ENCODE measurements around the gene ELFN2. TPM values are rescaled to one million over a fixed set of nuclear protein-coding genes. Genes with fewer than 3 reads are reported as not detected.

Gene ELFN2
- total RNA-seq, 2 donors from 2014 or later, result not detected

- no peak overlapping the region for H3K4me3 ChIP-seq
- peaks cover 0 to 20% of the 10 kb centered on the region in 2 donors for H3K4me1 ChIP-seq
- H3K27me3 ChIP-seq, result peaks cover 0 to under 1% of the 10 kb centered on the region in 2 donors
- no peak overlapping the region for H3K27ac ChIP-seq
- DNase-seq (ENCODE audit: low spot score), result no peak
- H3K36me3 ChIP-seq, result no peaks in the 10 kb centered on the region
- no peaks in the 10 kb centered on the region for H3K9me3 ChIP-seq
- TF ChIP-seq CTCF (IDR thresholded peaks at IDR 0.05), result no peak
Measured at GRCh38 chr22:37421468-37421877, 5.8 kb downstream of the ELFN2 start.

DNA sequence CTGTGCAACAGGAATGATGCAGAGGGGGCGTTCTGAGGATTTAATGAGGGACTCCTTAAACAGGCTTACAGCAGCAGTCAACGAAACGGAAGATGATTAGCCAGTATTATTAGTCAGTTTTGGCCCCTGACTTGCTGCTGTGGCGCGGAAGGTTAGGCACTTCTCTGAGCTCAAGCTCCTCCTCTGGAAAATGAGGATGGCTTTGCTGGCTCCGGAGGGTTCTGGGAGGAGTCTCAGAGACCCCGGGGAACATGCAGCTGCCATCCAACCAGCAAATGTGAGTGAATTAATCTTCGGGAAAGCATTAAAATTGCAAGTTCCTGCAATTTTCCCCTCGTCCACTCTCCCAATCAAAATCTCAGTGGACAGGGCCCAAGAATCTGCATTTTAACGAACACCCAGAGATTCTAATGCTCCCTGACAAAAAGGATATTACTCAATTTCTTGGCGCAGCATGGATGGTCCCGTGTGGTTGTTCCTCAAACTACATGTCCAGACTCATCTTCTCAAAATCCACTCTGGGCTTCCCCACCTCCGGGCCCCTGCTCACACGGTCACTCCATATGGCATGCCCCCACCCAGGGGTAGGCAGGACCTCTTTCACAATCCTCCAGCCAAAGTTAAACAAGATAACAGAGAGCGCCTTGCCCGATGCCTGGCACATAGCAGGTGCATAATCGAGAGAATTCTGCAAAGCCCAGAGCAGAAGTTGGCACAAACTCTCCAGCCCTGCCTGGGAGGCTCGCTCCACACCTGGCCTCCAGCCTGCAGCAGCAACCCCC is 6.4 kb downstream of the ELFN2 start:
- Histone ChIP-seq H3K36me3 (no peaks in the 10 kb centered on the region), H3K9me3 (no peaks in the 10 kb centered on the region), H3K4me3 (peak overlapping the region in 1 of 2 donors; percentile 43), H3K27ac (no peak overlapping the region), H3K27me3 (no peaks in the 10 kb centered on the region), H3K4me1 (peaks cover 0 to 17% of the 10 kb centered on the region in 2 donors)
- no peak for DNase-seq (ENCODE audit: low spot score)
- no peak for TF ChIP-seq CTCF (IDR thresholded peaks at IDR 0.05)

- Histone ChIP-seq H3K9me3 (no peaks in the 10 kb centered on the region), H3K4me3 (peak overlapping the region in 1 of 2 donors; percentile 43), H3K27ac (no peak overlapping the region), H3K27me3 (no peaks in the 10 kb centered on the region), H3K4me1 (peaks cover 0 to 17% of the 10 kb centered on the region in 2 donors), H3K36me3 (no peaks in the 10 kb centered on the region)
- DNase-seq (ENCODE audit: low spot score), result no peak
- TF ChIP-seq CTCF (IDR thresholded peaks at IDR 0.05), result no peak
Measured at GRCh38 chr22:37419969-37420685, 7.2 kb downstream of the ELFN2 start.

DNA sequence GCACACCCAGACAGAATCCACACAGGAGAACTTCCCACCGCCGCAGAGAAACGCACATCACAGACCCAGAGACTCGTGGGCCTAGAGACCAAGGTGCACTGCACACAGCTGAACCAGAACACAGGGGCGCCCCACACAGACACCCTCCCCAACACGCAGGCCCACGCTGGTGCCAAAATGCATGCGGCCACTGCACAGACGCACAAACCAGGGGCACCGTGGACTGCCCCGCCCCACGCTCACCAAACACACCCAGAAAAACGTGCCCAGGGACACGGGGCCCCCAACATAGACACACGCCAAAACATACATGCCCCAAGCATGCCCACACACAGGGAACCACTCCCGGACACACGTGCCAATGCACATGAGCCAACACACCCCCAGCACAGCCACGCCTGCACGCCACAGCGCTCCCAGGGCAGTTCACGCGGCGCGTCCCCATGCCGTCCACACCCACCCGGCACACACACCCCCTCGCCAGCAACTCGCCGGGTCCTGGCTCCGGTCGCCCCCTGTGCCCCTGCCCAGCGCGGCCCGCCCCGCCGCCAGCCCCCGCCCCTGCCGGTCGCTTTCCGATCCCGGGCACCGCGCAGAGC is 7.8 kb downstream of the ELFN2 start:
- Histone ChIP-seq H3K4me1 (peaks cover 0 to 17% of the 10 kb centered on the region in 2 donors), H3K27ac (no peak overlapping the region), H3K27me3 (no peaks in the 10 kb centered on the region), H3K36me3 (no peaks in the 10 kb centered on the region), H3K9me3 (no peaks in the 10 kb centered on the region), H3K4me3 (peak overlapping the region in 1 of 2 donors; percentile 43)
- no peak for TF ChIP-seq CTCF (IDR thresholded peaks at IDR 0.05)
- no peak for DNase-seq (ENCODE audit: low spot score)

DNA sequence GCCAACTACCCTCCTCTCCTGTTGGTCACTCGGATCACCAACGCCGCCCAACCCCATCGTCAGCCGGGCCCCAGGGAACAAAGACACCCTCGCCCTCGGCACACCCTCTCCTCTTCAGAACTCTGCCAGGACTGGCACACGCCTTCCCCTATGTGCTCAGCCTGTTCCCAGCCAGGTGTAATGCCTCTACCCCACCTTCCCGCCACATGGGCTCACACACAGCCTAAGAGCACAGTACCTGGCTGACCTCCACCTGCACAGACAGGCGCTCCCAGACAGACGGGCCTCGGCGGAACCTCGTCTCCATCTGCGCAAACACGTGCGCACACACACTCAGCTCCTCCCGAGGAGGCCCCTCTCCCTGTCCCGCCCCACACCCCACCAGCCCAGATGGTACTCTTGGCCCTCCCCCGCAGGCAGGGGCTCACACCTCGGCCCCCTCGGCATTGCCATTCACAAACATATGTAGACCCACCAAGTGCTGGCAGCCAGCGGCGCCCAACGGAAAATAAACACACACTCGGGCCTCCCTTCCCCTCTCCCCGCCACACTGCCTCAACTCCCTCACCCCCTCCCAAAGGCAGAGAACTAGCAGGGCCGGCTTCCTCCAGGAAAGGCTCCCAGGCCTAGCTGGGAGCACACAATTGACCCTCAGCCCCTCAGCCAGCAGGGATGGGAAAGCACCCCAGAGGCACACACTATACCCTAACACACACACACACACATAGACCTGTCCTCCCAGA is 8.5 kb downstream of the ELFN2 start:
- H3K27ac ChIP-seq, result no peak overlapping the region
- H3K36me3 ChIP-seq, result no peaks in the 10 kb centered on the region
- TF ChIP-seq CTCF (IDR thresholded peaks at IDR 0.05), result no peak
- DNase-seq (ENCODE audit: low spot score), result no peak
- no peaks in the 10 kb centered on the region for H3K9me3 ChIP-seq
- H3K27me3 ChIP-seq, result no peaks in the 10 kb centered on the region
- H3K4me3 ChIP-seq, result no peak overlapping the region
- peaks cover 0 to 17% of the 10 kb centered on the region in 2 donors for H3K4me1 ChIP-seq

All from right atrium auricular region (tissue), 2 donors.